GM18870 (cell line): ENCODE results near the gene ZNF784.
A peak's percentile ranks its signal among the peaks of the same experiment; 100 is the strongest.

ENCODE experiments used
- ATAC-seq: cut with Tn5 transposase; IDR thresholded peaks from one replicate; pipeline ENCODE4 v1.9.1; 2021; ENCODE audit warnings: moderate library complexity; ENCODE audit not compliant: unreplicated experiment

The ZNF784 gene

GRCh38 chr19:55656988-55657747 is 32.8 kb upstream of the ZNF784 start:
- no peak for ATAC-seq

DNA sequence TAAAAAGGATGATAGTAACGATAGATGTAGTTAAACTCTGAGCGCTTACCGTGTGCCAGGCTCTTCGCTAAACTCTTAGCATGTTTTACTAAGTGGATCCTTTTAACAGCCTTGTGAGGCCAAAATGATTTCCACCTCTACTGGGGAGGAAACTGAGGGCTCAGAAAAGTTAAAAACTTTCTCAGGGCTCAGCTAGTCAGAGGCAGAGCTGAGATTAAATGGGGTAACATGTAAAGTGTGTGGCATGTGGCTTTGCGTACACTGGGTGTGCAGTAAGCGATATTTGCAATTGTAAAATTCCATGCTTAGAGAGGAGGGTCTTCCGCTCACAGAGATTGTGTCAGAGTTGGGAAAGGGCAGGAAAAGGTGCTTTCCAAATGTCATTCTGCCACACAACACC is 32.2 kb upstream of the ZNF784 start:
- no peak for ATAC-seq

- ATAC-seq: no peak
These were observed 31.3 kb upstream of the ZNF784 start for GRCh38 chr19:55655648-55656040.

DNA sequence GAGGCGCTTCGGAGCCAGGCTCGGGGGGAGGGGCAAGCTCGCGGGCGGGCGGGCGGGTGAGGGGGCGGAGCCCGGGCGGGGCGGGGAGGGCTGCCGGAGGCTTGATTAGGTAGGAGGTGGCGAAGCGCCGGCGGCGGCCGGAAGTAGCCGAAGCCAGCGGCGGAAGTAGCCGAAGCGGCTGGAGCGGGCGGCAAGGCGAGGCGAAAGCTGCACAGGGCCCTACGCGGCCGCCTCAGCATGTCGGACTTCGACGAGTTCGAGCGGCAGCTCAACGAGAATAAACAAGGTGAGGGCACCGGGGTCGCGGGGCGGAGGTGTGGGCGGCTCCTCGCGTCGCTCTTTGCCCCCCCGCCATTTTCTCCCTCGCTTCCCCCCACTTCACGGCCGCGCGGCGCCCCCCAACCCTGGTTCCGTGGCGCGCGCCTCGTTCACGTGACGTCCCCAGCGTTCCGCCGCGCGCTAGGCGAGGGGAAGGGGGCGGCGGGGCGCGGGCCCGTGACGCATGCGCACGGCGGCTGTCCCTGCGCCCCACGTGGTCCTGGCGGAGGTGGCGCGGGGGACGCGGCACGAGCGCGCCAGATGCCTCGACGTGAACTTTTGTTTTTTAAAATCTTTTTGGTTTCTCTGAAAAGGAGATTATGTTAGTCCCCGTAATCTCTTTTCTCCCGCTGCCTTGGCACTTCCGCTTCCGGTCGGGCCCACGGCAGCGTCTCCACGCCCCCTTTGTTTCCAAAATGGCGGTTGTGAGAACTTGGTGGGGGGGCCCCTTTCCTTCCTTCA is 30.7 kb upstream of the ZNF784 start, which contains the start of gene U2AF2:
TSS of gene U2AF2 (plus strand) at position 168 of the 780 bp plus-strand sequence. CDS start at position 238, 70 bp downstream.
- peak; percentile 24 for ATAC-seq

GRCh38 chr19:55654323-55654867 is 30.0 kb upstream of the ZNF784 start:
- ATAC-seq: peak; percentile 52

DNA sequence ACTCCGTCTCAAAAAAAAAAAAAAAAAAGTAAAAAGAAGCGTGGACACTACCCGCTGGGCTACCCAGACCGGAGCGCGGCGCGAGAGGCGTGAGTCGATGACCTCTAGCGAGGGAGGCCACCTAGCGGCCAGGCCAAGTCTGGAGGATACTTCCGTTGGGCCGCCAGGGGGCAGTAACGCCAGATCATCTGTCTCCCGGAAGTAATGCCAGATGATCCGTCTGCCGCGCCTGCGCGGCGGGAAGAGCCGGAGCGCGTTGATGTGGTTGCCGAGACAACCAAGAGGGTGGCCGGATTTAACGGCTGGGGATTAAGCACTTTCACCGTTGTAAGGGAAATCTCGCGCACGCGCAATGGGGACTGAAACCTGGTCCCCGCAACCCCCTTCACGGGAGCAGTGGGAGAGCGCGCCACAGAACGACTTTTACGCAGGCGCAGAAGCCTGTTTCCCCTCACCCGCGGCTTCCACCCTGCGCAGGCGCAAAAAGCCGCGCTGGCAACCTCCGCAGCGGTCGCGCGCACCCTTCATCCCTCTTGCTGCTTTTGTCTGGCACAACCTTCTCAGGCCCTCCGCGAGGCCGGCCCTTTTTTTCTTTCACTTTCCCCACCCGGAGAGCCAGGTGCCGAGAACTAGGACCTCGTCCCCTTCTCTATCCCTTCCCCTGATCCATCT is 29.4 kb upstream of the ZNF784 start:
- peak; percentile 39 for ATAC-seq

- no peak for ATAC-seq
These were observed 28.2 kb upstream of the ZNF784 start for GRCh38 chr19:55652311-55653128.

- no peak for ATAC-seq
These were observed 26.9 kb upstream of the ZNF784 start for GRCh38 chr19:55651236-55651635.

- ATAC-seq: no peak
These were observed 26.4 kb upstream of the ZNF784 start for GRCh38 chr19:55650602-55651230.

DNA sequence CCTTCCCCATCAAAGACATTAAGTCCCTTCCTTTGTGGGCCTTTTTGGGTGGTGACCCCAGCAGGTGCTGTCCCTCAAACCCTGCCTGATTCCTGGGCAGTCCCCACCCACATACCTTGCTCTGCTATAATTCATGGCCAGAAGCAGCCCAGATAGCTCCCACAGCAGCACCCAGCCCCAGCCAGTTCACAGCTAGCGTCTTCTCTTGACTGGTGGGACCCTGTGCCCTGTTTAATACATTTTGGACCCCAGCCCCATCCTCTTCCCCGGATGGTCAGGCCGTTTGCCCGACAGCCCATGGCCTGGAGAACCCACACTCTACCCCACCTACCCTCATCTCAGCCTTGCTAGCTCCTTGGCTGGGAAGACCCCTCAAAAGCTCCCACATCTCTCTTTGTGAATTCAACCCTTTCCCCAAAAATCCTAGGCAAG is 25.8 kb upstream of the ZNF784 start:
- ATAC-seq: no peak

DNA sequence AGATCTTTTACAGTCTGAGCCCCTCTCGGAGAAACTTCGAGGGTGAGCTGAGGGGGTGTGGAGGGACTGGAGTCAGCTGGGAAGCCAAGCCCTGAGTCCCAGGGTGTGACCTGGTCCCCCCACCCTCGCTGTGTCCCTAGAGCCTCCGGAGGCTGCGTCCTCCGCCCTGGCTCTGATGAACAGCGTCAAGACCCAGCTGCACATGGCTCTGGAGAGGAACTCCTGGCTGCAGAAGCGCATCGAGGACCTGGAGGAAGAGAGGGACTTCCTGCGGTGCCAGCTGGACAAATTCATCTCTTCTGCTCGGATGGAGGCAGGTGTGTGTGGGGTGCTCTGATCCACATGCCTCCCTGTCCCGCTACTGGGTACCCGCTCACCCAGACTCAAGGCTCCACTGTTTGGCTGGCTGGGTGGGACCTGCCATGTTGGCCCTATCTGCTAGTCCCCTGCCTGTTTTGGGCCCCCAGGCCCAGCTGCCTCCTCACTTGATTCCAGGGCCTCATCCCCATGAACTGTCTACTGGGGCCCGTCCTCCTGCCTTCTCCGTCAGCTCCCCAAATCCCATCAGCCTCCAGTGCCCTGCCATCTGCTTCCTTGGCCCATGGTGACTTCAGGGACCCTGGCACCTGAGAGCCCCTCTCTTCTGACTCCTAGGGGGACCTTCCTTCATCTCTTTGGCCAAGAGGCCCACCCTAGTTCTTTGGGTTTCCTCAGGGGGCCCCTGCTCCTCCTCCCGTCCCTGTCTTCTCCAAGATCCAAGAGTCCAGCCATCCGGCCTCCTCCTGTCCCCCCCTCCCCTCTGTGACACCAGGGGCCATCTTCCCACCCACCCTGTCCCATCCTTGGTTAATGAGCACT is 25.1 kb upstream of the ZNF784 start:
- no peak for ATAC-seq

DNA sequence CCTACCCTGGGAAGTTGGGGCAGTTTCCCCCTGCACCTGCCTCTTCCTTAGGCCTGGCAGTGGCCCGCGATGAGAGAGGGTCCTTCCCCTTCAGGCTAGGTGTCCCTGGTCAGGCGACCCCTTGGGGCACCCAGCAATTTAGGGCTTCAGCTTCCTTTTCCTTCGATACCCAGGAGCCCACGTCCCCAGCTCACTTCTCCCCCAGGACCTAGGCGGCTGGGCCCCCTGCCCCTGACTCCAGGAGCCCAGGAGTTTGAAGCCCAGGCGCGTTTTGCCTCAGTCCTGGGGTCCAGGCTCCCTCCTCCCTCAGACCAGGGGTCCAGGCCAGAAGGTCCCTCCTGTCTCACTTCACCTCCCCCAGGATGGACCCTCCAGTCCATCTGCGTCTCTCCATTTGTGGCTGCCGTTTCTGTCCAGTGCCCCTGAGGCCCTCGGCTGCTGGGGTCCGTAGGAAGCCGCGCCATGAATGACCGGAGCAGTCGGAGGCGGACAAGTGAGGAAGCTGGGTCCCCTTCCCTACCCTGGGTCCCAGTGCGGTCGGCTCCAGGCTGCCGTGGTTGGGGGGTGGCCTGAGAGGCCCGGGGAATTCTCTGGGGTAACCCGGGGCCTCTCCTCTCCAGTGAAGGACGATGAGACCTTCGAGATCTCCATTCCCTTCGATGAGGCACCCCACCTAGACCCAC is 24.4 kb upstream of the ZNF784 start:
- no peak for ATAC-seq

DNA sequence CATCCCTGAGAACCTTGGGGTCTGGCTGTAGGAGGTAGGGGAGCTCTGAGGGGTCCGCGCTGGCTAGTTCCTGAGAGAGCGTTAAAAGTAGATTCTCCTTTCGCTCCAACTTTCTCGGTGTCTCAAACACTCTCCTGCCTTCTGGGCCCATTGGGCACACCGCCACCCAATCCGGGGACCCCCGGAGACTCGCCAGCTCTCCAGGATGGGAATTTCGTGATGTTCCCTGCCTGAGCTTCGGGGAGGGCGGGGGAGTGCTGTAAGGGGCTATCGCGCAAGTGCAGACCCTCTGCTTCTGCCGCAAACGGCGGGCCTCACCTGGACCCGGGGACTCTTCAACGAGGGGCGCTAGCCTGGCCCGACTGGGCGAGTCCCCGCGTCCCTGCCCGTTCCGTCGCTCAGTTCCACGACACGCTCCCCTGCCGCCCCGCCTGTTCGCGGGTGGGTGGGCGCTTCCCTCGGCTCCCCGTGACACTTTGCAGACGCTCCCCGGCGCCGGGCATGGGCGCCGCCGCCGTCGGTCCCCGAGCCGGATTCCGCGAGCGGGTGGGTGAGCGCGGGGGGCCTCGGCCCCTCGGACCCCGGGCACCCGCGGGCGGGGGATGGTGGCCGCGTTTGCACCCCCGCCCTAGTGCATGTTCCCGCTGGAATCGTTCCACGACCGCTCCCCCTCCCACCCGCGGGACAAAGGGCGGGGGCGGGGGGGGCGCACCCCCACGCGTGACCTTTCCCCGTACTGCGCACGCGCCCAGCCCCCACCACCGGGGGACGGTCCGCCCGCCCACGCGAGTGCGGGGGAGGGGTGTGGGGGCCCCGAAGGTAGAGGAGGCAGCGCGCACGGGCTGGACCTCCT is 23.6 kb upstream of the ZNF784 start, which contains the start of gene CCDC106:
TSS of gene CCDC106 (plus strand) at position 481 of the 853 bp plus-strand sequence. CDS start 835 bp downstream, outside the sequence.
- ATAC-seq: no peak

DNA sequence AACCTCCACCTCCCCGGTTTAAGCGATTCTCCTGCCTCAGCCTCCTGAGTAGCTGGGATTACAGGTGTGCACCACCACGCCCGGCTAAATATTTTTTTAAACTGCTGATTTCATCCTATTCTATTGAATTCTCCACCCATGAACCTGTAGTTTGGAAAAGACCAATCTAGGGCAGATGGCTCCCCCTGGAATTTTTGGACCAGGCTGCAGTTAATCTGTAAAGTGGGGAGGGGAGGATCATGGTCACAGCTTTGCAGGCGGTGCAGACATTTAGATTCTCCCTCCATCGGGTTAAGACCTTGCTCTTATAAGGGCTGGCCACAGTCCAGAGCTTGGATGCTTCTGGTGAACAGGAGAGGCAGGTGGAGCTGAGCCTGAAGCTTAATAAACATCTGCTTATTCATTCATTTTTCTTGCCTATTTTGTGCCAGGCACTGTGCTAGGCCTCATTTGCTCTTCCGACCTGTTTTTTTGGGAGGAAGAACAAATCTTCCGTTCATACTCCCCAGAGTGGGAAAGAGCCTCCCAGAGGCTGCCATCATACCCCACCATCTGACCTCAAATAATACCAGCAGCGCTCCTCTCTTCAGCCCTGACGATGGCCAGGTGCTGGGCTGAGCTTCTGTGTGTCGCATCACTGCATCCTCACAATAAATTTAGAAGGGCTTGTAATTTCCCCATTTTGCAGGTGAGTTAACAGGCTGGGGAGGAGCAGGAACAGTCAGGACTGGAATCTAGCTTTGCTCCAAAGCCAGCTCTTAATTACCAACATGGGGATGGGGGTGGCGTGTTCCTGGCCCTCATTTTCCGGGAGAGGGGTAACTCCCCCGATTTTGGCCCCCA is 22.7 kb upstream of the ZNF784 start:
- ATAC-seq: no peak

DNA sequence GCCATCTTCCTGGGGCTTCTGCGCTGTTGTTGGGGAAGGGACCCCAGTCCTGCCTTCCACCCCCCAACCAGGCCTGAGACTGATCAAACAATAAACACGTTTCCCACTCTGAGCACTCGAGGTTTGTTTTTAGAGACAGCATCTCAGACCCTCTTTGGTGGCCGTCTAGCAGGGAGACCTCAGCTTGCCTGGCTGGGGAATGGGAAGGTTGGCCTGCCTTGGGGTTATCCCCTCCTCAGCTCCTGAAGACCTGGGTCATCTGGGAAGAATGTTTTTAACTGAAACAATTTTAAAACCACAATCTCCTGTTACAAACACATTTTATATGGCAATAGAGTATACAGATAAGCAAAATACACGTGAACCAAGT is 21.1 kb upstream of the ZNF784 start:
- no peak for ATAC-seq

GRCh38 chr19:55644842-55645511 is 20.6 kb upstream of the ZNF784 start:
- ATAC-seq: no peak
